Raji (cell line): ENCODE measurements around the gene FGGY.

Experiments used
- POLR2A ChIP-seq: IDR thresholded peaks from 2 replicates; pipeline ENCODE4 v1.6.1; 2011; ENCODE audit warnings: low read depth, low read length, control low read depth; ENCODE audit not compliant: insufficient read depth

Gene FGGY

GRCh38 chr1:59593798-59594790, 297.2 kb downstream of the FGGY start:
- TF ChIP-seq POLR2A, result no peak

- TF ChIP-seq POLR2A, result no peak
Observed at GRCh38 chr1:59595774-59596173, 298.9 kb downstream of the FGGY start.

- no peak for TF ChIP-seq POLR2A
Observed at GRCh38 chr1:59596432-59596831, 299.5 kb downstream of the FGGY start.

GRCh38 chr1:59596956-59597355, 300.1 kb downstream of the FGGY start:
- TF ChIP-seq POLR2A, result no peak

GRCh38 chr1:59597420-59598119, 300.7 kb downstream of the FGGY start:
- no peak for TF ChIP-seq POLR2A

GRCh38 chr1:59598120-59598440, 301.2 kb downstream of the FGGY start:
- no peak for TF ChIP-seq POLR2A

- no peak for TF ChIP-seq POLR2A
Observed at GRCh38 chr1:59601041-59601441, 304.1 kb downstream of the FGGY start.

- no peak for TF ChIP-seq POLR2A
Observed at GRCh38 chr1:59601811-59602210, 304.9 kb downstream of the FGGY start.

GRCh38 chr1:59604191-59604590, 307.3 kb downstream of the FGGY start:
- TF ChIP-seq POLR2A, result no peak

- TF ChIP-seq POLR2A, result no peak
Observed at GRCh38 chr1:59605184-59605583, 308.3 kb downstream of the FGGY start.

- no peak for TF ChIP-seq POLR2A
Observed at GRCh38 chr1:59605761-59606160, 308.9 kb downstream of the FGGY start.

GRCh38 chr1:59609245-59609644, 312.4 kb downstream of the FGGY start:
- no peak for TF ChIP-seq POLR2A

GRCh38 chr1:59617434-59617833, 320.5 kb downstream of the FGGY start:
- TF ChIP-seq POLR2A, result no peak

GRCh38 chr1:59619557-59619956, 322.7 kb downstream of the FGGY start:
- no peak for TF ChIP-seq POLR2A

GRCh38 chr1:59625384-59625783, 328.5 kb downstream of the FGGY start:
- TF ChIP-seq POLR2A, result no peak
